Natural killer cell (primary cell): ENCODE data around the gene COL27A1. TPM values are rescaled to one million over a fixed set of nuclear protein-coding genes. Genes with fewer than 3 reads are reported as not detected.

Source experiments
- ATAC-seq, 3 donors: fragments of 150-1000 bp in 2 of 3; fragments of 200-7000 bp in 1 of 3; cut with Tn5 transposase; 1 replicate in 1 of 3; 2 replicates in 2 of 3; pipeline ENCODE4 v1.10.0; 2021; ENCODE audit warnings: mild to moderate bottlenecking in 2 of 3, moderate library complexity in 2 of 3
- DNase-seq, 2 donors: peaks; one replicate each; pipeline versions ENCODE4 v3.0.0 to v3.0.0-alpha.2; 2013 to 2021; ENCODE audit warnings: mixed read lengths in 1 of 2
- H3K27ac ChIP-seq: one replicate; pipeline ENCODE4 v1.5.1; 2013; ENCODE audit warnings: mild to moderate bottlenecking, low read length
- H3K27me3 ChIP-seq: one replicate; pipeline ENCODE4 v1.6.1; 2013; ENCODE audit warnings: low read length; ENCODE audit not compliant: control insufficient read depth, insufficient read depth
- H3K36me3 ChIP-seq: one replicate; pipeline ENCODE4 v1.6.1; 2013; ENCODE audit warnings: low read length; ENCODE audit not compliant: control insufficient read depth, insufficient read depth
- H3K4me1 ChIP-seq: one replicate; pipeline ENCODE4 v1.6.1; 2013; ENCODE audit warnings: low read length; ENCODE audit not compliant: control insufficient read depth, insufficient read depth
- H3K4me3 ChIP-seq: one replicate; pipeline ENCODE4 v1.5.1; 2013; ENCODE audit warnings: low read length
- H3K9me3 ChIP-seq: one replicate; pipeline ENCODE4 v1.6.1; 2013; ENCODE audit warnings: low read length; ENCODE audit not compliant: control insufficient read depth, insufficient read depth
- H3K27ac Mint-ChIP-seq, 2 donors: one replicate each; pipeline ENCODE4 v1.8.0; 2022; ENCODE audit warnings: mild to moderate bottlenecking in 2 of 2, mixed read lengths in 2 of 2, moderate library complexity in 1 of 2
- H3K27me3 Mint-ChIP-seq, 2 donors: one replicate each; pipeline ENCODE4 v1.8.0; 2022; ENCODE audit warnings: low read depth in 2 of 2, mixed read lengths in 2 of 2
- H3K36me3 Mint-ChIP-seq: one replicate; pipeline ENCODE4 v1.8.0; 2022; ENCODE audit warnings: mixed read lengths
- H3K4me1 Mint-ChIP-seq, 2 donors: one replicate each; pipeline ENCODE4 v1.8.0; 2022; ENCODE audit warnings: mixed read lengths in 2 of 2
- H3K4me3 Mint-ChIP-seq: one replicate; pipeline ENCODE4 v1.8.0; 2022; ENCODE audit warnings: mild to moderate bottlenecking, moderate library complexity, mixed read lengths
- H3K9me3 Mint-ChIP-seq, 2 donors: one replicate each; pipeline ENCODE4 v1.8.0; 2022; ENCODE audit warnings: mixed read lengths in 2 of 2
- WGBS: methylation state at CpG from one replicate; pipeline ENCODE4 v1.1.7; 2013; ENCODE audit warnings: missing lambda C conversion rate; ENCODE audit not compliant: insufficient coverage; 5-methylcytosine and 5-hydroxymethylcytosine counted together
- intact Hi-C: fragments of 100-400 bp; cut with micrococcal nuclease; formaldehyde crosslinking; loops from one replicate; pipeline ENCODE4 v1.14.2; 2022
- total RNA-seq, 4 donors: library from RNA; stranded (reverse); fragments of 120-200 nt in 1 of 4; gene quantifications; one replicate each; pipeline versions ENCODE4 v1.2.3 to v1.2.4, GENCODE V29; 2013 to 2022
- TF ChIP-seq, protein P1 (sequence below): fragments of 200-600 bp; IDR thresholded peaks from one replicate; pipeline ENCODE4 v1.8.0; 2022; ENCODE audit warnings: antibody characterized with exemption

The COL27A1 gene
- total RNA-seq, 3 donors from 2014 or later (not counting 1 experiment from before 2014, with no cell fraction given) = not detected

DNA sequence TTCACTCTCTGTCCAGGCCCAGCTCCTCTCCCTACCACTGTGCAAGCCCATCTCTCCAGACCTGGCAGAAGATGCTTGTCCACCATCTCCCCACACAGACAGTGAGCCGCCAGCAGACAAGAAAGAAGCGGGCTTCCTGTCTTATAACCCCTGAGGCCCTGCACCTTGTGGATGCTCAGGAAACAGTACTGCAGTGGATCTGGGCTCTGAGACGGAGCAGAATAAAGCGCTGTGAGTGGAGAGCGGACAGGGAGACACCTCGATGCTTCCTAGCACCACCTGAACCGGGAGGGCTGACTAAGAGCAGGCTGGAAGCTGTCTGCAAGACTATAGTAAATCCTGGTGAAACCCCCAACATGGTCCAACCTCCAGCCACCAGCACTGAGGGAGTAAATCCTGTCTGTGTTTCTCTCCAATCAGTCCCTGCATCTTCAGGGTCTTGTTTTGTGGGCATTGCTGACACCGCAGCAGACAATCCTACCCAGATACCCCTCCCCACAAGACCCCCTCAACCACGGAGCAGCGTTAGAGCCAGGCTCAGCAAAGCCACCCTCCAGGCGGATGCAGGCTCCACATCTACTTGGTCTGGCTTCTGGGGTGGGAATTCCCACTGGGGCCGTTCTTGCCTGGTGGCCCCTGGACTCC is 193.0 kb downstream of the COL27A1 start:
- peak overlapping the region; percentile 59 for H3K27ac ChIP-seq
- peaks cover 20% of the 10 kb centered on the region for H3K4me1 ChIP-seq
- H3K36me3 Mint-ChIP-seq = peaks cover 35% of the 10 kb centered on the region
- peak overlapping the region; percentile 85 to 98 for H3K27ac Mint-ChIP-seq
- DNase-seq = no peak
- 84% methylated on average over 12 of the region's 12 CpGs for WGBS
- H3K9me3 Mint-ChIP-seq = no peaks in the 10 kb centered on the region
- H3K4me1 Mint-ChIP-seq = peaks cover 36 to 46% of the 10 kb centered on the region in 2 donors
- intact Hi-C loops = no loop called here
- H3K9me3 ChIP-seq = no peaks in the 10 kb centered on the region
- ATAC-seq = no peak
- H3K27me3 Mint-ChIP-seq = no peaks in the 10 kb centered on the region
- no peak overlapping the region for H3K4me3 Mint-ChIP-seq
- H3K4me3 ChIP-seq = no peak overlapping the region
- H3K36me3 ChIP-seq = peaks cover 97% of the 10 kb centered on the region
- TF ChIP-seq, protein P1, sequence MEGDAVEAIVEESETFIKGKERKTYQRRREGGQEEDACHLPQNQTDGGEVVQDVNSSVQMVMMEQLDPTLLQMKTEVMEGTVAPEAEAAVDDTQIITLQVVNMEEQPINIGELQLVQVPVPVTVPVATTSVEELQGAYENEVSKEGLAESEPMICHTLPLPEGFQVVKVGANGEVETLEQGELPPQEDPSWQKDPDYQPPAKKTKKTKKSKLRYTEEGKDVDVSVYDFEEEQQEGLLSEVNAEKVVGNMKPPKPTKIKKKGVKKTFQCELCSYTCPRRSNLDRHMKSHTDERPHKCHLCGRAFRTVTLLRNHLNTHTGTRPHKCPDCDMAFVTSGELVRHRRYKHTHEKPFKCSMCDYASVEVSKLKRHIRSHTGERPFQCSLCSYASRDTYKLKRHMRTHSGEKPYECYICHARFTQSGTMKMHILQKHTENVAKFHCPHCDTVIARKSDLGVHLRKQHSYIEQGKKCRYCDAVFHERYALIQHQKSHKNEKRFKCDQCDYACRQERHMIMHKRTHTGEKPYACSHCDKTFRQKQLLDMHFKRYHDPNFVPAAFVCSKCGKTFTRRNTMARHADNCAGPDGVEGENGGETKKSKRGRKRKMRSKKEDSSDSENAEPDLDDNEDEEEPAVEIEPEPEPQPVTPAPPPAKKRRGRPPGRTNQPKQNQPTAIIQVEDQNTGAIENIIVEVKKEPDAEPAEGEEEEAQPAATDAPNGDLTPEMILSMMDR = no peak
- no peaks in the 10 kb centered on the region for H3K27me3 ChIP-seq

DNA sequence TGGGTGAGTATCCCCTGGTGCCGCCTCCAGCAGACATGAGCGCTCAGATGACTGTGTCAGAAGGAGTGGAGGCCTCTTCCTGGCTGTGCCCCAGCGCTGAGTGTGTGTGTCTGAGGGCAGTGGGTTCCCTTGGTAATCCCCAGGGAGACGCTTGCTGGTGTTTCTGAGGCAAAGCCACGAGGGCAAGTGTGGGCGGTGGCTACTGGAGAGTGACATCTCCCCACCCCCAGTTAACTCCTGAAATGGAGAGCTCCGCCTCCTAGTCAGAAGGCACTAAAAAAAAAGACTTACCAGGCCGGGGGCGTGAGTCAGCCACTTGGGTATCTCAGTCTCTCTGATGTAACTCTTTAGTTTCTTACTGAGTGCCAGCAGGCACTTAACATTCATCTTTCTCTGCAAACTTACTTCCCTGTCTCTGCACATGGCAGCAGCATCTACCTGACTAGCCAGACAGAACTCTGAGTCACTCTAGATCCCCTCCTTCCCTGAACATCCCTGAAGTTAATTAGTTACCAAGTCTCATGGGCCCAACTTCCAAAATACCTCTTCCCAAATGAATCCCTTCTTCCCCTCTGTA is 193.7 kb downstream of the COL27A1 start:
- Histone ChIP-seq H3K27ac (peak overlapping the region; percentile 59), H3K4me3 (no peak overlapping the region), H3K36me3 (peaks cover 95% of the 10 kb centered on the region), H3K9me3 (no peaks in the 10 kb centered on the region), H3K4me1 (peaks cover 20% of the 10 kb centered on the region), H3K27me3 (no peaks in the 10 kb centered on the region)
- ATAC-seq (peak; percentile 65 to 74 (median 66)), DNase-seq (peak in 1 of 2 donors; percentile 78)
- H3K27me3 Mint-ChIP-seq = no peaks in the 10 kb centered on the region
- H3K9me3 Mint-ChIP-seq = no peaks in the 10 kb centered on the region
- H3K36me3 Mint-ChIP-seq = peaks cover 29% of the 10 kb centered on the region
- peak overlapping the region; percentile 85 to 98 for H3K27ac Mint-ChIP-seq
- intact Hi-C loops = no loop called here
- no peak overlapping the region for H3K4me3 Mint-ChIP-seq
- 32% methylated on average over 9 of the region's 9 CpGs for WGBS
- TF ChIP-seq, protein P1 = no peak
- H3K4me1 Mint-ChIP-seq = peaks cover 32 to 42% of the 10 kb centered on the region in 2 donors

DNA sequence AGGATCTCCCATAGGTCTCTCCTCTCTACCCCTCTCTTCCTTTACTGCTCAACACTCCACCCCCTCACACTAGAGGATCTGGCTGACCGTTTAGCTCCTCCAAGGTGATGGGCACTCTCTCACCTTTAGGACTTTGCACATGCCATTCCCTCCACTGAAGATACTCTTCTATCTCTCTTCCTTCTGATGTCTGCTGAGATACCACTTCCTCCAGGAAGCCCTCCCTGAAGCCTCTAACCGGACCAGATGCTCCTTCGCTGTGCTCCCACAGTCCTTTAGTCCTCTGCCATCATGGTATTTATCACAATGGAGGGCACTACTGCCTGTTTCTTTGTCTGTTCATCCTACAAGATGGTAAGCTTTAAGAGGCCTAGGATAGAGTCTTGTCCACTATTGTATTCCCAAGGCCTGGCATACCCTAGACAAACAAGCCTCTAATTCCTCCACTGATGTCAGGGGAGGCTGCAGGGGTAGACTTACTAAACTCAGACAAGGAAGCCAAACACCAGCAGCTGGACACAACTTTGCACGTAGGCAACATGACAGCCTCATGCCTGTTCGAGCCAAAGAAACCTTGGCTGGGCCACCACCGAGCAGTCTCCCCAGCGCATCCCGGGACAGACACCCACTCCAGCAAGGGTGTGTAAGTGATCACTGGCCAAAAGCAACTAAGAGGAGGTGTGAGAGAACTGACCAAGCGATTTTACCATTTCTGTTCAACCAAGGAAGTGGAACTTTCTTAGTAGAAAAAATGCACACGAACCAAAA is 194.6 kb downstream of the COL27A1 start:
- TF ChIP-seq, protein P1 = no peak
- DNase-seq = no peak
- no peak for ATAC-seq
- 85% methylated on average over 10 of the region's 10 CpGs for WGBS
- Histone ChIP-seq H3K27ac (peak overlapping the region; percentile 59), H3K27me3 (no peaks in the 10 kb centered on the region), H3K4me1 (peaks cover 20% of the 10 kb centered on the region), H3K36me3 (peaks cover 89% of the 10 kb centered on the region), H3K4me3 (no peak overlapping the region), H3K9me3 (no peaks in the 10 kb centered on the region)
- Mint-ChIP-seq H3K27me3 (no peaks in the 10 kb centered on the region), H3K9me3 (no peaks in the 10 kb centered on the region), H3K36me3 (peaks cover 20% of the 10 kb centered on the region), H3K27ac (peak overlapping the region; percentile 85 to 98), H3K4me1 (peaks cover 23 to 33% of the 10 kb centered on the region in 2 donors), H3K4me3 (no peak overlapping the region)
- intact Hi-C loops = no loop called here
